IgD-negative memory B cell (primary cell): Measurements from ENCODE around the gene CCDC7. TPM values are rescaled to one million over a fixed set of nuclear protein-coding genes. Genes with fewer than 3 reads are reported as not detected.
A peak's percentile ranks its signal among the peaks of the same experiment; 100 is the strongest.
"Not testable (repeated sequence)": the region's sequence is repeated elsewhere in the genome, so short reads cannot be mapped to it uniquely, and the experiment has no call there.

Experiments used
- H3K27ac Mint-ChIP-seq, 3 donors: one replicate each; pipeline ENCODE4 v1.8.0; 2020 to 2022; ENCODE audit warnings: mild to moderate bottlenecking in 3 of 3, mixed read lengths in 3 of 3, moderate library complexity in 1 of 3
- H3K27me3 Mint-ChIP-seq: one replicate; pipeline ENCODE4 v1.8.0; 2021; ENCODE audit warnings: mixed read lengths
- H3K36me3 Mint-ChIP-seq: one replicate; pipeline ENCODE4 v1.8.0; 2020; ENCODE audit warnings: mild to moderate bottlenecking, mixed read lengths
- H3K4me1 Mint-ChIP-seq, 3 donors: one replicate each; pipeline ENCODE4 v1.8.0; 2020 to 2022; ENCODE audit warnings: mixed read lengths in 3 of 3, mild to moderate bottlenecking in 1 of 3
- H3K4me3 Mint-ChIP-seq, 4 donors: one replicate each; pipeline ENCODE4 v1.8.0; 2020 to 2022; ENCODE audit warnings: mild to moderate bottlenecking in 4 of 4, mixed read lengths in 4 of 4, moderate library complexity in 3 of 4
- H3K9me3 Mint-ChIP-seq, 3 donors: one replicate each; pipeline ENCODE4 v1.8.0; 2020 to 2021; ENCODE audit warnings: mixed read lengths in 3 of 3, mild to moderate bottlenecking in 1 of 3
- polyA plus RNA-seq: library from polyadenylated mRNA; unstranded; fragments of 300-500 nt; fragmentation: Illumina TruSeq; gene quantifications from one replicate; pipeline ENCODE4 v1.2.3, GENCODE V29; 2021

The CCDC7 gene
- polyA plus RNA-seq, 1 donor from 2014 or later, result 3.9 TPM

DNA sequence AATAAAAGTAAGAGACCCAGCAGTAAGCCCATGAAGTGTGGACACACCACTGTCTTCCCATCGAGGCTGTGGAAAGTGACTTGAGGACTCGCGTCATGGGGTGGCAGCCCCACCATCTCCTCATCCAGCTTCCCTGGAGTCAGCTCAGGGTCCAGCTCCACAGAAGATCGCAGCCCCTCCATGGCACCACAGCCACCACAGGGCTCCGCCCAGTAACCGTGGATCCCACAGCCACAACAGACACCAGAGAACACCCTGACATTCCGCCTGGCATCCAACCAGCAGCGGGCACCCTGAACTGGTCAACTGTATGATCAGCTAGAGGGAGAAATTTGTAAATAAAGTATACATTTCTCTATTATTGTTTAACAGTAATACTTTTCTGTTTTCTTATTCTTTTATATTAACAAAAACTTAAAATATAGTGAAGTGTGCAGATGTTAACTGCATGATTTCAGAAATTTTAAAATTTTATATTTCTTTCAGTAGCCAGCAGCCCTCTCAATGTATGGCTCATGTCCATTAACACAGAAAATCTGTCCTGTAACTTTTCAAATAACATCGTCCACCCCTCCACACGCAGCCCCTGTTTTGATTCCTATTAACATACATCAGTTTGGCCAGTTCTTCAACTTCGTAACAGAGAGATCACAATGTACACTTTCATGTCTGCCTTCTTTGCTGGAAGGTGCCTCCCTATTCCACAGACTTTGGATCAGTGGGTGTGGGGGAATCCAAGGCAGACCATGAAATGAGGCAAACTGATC is 442.4 kb downstream of the CCDC7 start:
- no peak overlapping the region for H3K4me3 Mint-ChIP-seq

DNA sequence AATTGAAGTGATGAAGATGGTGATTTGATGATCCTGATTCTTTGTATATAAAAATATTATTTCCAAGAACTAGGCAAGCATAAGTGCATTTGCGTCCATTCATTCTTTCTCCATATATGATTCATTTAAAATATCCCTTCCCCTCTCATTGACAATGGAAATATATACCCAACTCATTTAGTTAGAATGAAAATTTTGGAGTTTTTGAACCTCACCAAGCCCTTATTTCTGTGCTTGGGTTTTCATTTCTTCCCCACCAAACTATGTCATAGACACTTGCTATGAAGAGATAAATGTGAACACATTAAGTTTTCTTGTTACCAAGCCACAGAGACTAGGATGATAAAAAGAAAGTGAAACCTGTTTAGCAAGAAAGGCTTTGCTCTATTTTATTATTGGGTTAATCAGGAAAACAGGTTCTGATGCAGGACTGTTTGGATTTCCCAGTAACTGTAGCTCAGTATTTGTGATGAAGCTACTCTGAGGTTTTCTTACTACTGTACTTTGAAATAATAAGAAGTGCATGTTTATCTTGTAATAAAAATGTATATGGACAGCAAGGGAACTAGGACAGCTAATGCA is 443.8 kb downstream of the CCDC7 start:
- Mint-ChIP-seq H3K27ac (no peak overlapping the region), H3K27me3 (no peaks in the 10 kb centered on the region), H3K4me3 (no peak overlapping the region), H3K4me1 (peaks cover 0 to 12% (median 3%) of the 10 kb centered on the region in 3 donors), H3K9me3 (no peaks in the 10 kb centered on the region), H3K36me3 (no peaks in the 10 kb centered on the region)

More for the DNA sequence above, 442.4 kb downstream of the CCDC7 start:
- Mint-ChIP-seq H3K27me3 (no peaks in the 10 kb centered on the region), H3K4me1 (peaks cover 0 to 12% (median 2%) of the 10 kb centered on the region in 3 donors), H3K27ac (no peak overlapping the region), H3K36me3 (no peaks in the 10 kb centered on the region), H3K9me3 (no peaks in the 10 kb centered on the region)

DNA sequence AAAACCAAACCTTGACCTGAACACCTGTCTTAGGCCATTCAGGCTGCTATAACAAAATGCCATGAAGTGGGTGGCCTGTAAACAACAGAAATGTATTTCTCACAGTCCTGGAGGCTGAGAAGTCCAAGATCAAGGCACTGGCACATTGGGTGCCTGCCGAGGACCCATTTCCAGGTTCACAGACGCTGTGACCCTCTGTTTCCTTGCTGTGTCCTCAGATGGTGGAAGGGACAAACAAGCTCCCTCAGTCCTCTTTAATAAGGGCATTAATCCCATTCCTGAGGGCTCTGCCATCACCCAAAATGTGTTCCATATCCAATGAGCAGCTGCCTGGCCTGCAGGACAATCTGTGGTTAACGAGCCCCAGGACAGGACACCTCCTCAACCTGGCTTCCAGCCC is 444.5 kb downstream of the CCDC7 start:
- no peaks in the 10 kb centered on the region for H3K27me3 Mint-ChIP-seq
- no peak overlapping the region for H3K4me3 Mint-ChIP-seq
- H3K4me1 Mint-ChIP-seq, result peaks cover 0 to 12% (median 3%) of the 10 kb centered on the region in 3 donors
- H3K36me3 Mint-ChIP-seq, result peaks cover 2% of the 10 kb centered on the region
- H3K9me3 Mint-ChIP-seq, result no peaks in the 10 kb centered on the region
- peak overlapping the region in 1 of 3 donors; percentile 48 for H3K27ac Mint-ChIP-seq

DNA sequence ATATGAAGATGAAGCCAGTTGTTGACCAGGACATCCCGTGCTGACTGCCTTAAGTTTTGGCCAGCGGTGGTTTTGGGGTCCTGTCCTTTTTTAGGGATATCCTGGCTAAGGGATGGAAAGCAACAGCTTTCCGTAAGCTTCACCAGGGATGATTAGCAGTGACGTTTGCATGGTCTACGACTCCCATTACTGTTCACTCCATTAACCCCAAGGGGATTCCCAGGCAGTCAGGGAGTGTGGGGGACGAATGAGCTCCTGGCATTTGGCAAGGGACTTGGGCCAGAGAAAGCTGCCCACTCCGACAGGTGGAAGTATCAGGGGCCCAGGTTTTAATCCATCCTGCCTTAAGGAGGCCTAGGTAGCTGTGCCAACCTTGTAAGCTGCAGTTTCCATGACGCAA is 445.3 kb downstream of the CCDC7 start:
- Mint-ChIP-seq H3K4me1 (peaks cover 0 to 12% (median 3%) of the 10 kb centered on the region in 3 donors), H3K9me3 (no peaks in the 10 kb centered on the region), H3K4me3 (no peak overlapping the region), H3K27ac (no peak overlapping the region), H3K27me3 (no peaks in the 10 kb centered on the region), H3K36me3 (peaks cover 2% of the 10 kb centered on the region)

DNA sequence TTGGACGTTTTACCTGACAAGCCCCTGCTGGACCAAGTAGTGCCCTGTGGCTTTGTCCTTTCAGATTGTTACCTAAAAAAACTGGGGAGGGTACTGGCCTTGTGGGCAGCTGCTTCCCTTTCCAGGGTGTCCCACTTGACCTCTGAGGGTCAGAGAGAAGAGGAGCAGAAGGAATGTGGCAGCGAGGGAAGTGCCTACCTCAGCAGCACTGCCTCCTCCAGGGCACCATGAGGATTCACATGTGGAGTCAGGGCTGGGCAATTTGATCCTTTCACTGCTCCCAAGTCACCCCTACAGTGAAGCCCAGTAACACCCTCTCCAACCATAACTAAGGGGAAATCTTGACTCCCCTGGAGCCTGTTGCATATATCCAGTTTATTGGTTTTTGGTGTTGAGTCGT is 447.5 kb downstream of the CCDC7 start:
- Mint-ChIP-seq H3K4me1 (peaks cover 2 to 12% (median 5%) of the 10 kb centered on the region in 3 donors), H3K36me3 (peaks cover 6% of the 10 kb centered on the region), H3K27me3 (no peaks in the 10 kb centered on the region)

DNA sequence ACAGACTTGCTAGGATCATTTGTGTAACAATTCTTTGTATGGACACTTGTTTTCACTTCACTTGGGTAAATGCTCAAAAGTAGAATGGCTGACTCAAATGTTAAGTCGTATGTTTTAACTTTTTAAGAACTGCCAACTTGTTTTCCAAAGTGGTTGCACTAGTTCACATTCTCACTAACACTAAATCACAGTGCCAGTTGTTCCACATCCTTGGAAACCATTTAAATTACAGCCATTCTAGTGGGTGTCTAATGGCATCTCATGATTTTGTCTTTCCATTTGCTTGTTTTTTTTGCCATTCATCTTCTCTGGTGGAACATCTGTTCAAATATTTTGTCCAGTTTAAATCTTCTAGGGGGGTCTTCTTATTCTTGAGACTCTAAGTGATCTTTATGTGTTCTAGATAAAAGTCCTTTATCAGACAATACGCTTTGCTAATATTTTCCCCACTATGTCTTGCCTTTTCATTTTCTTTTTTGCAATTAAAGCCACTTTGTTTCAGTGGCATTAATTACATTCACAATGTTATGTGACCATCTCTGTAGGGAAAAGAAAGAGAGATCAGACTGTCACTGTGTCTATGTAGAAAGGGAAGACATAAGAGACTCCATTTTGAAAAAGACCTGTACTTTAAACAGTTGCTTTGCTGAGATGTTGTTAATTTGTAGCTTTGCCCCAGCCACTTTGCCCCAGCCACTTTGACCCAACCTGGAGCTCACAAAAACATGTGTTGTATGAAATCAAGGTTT is 448.1 kb downstream of the CCDC7 start:
- no peaks in the 10 kb centered on the region for H3K9me3 Mint-ChIP-seq
- no peaks in the 10 kb centered on the region for H3K27me3 Mint-ChIP-seq
- peak overlapping the region in 1 of 4 donors; percentile 7 for H3K4me3 Mint-ChIP-seq
- H3K4me1 Mint-ChIP-seq, result peaks cover 2 to 12% (median 5%) of the 10 kb centered on the region in 3 donors
- peaks cover 6% of the 10 kb centered on the region for H3K36me3 Mint-ChIP-seq
- no peak overlapping the region for H3K27ac Mint-ChIP-seq

More for the DNA sequence above, 447.5 kb downstream of the CCDC7 start:
- Mint-ChIP-seq H3K4me3 (no peak overlapping the region), H3K9me3 (no peaks in the 10 kb centered on the region), H3K27ac (no peak overlapping the region)

DNA sequence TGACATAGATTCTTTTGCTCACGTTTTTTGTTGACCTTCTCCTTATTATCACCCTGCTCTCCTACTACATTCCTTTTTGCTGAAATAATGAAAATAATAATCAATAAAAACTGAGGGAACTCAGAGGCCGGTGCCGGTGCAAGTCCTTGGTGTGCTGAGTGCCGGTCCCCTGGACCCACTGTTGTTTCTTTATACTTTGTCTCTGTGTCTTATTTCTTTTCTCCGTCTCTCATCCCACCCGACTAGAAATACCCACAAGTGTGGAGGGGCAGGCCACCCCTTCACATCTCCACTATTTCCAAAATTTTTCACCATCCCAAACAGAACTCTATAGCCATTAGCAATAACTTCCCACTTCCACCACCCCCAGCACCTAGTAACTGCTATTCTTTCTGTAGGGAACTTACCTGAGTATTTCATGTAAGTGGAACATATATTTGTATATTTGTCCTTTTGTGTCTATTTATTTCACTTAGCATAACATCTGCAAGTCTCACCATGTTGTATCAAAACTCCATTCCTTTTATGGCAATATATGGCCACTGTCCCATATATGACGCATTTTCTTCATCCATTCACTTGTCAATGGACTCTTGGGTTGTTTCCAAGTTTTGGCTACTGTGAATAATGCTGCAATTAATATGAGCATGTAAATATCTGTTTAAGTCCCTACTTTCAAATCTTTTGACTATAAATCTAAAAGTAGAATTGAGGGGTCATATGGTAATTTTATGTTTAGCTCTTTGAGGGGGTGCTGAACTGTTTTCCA is 449.4 kb downstream of the CCDC7 start:
- not testable (repeated sequence) for H3K27me3 Mint-ChIP-seq, H3K36me3 Mint-ChIP-seq, H3K9me3 Mint-ChIP-seq, H3K4me1 Mint-ChIP-seq, H3K4me3 Mint-ChIP-seq
- H3K27ac Mint-ChIP-seq, result peak overlapping the region in 1 of 3 donors; percentile 24

DNA sequence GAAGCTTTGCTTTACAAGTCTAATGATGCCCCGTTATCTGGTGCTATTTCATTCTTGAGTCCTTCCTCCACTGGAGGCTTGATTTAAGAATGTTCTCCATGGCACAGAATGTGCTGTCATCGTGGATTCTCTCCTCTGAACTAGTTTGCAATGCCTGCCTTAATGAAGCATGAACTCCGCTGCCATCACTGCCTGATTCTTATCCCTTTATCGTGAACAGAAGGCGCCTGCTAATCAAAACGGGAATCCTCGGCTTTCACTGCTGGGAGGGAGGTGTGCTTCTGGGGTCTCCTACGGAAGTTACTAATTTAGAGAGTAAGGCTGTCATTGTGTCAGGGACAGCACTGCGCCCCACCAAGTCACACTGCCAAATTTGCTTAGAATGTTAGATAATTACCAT is 455.9 kb downstream of the CCDC7 start:
- Mint-ChIP-seq H3K36me3 (peaks cover 4% of the 10 kb centered on the region), H3K4me1 (peaks cover 0 to 3% (median 0%) of the 10 kb centered on the region in 3 donors), H3K27ac (no peak overlapping the region), H3K9me3 (no peaks in the 10 kb centered on the region), H3K4me3 (no peak overlapping the region), H3K27me3 (no peaks in the 10 kb centered on the region)

DNA sequence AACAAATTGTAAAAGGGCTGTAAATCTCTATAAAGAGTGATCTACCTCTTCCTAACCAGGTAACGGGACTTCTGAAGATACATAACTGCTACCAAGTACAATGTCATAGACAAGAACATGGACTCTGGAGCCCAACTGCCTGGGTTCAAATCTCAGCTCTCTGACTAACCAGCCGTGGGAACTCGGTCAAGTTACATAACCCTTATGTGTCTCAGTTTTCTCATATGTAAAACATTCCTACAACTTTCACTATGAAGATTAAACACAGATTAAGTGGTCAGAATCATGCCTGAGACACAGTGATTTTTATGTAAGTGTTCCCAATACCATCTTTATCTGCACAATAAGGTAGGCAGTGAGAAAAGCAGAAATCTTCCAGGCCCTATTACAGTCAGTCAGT is 459.5 kb downstream of the CCDC7 start:
- peaks cover 8% of the 10 kb centered on the region for H3K36me3 Mint-ChIP-seq

DNA sequence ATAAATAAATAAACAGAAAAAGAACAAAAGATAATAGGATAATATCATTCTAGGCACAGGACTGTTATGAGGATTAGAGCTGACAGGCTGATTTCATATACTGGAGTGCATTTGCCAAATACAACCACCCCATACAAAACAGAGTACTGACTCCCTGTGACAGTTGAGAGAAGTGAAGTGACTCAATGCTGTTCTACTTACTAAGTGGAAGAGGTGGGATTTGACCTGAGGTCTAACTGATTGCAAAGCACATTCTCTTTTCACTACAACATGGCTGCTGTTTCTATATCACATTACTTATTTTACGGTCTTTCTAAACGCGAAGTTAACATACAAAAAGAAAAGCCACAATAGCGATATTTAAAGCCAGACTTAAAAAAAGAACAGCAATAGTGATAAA is 460.7 kb downstream of the CCDC7 start:
- Mint-ChIP-seq H3K36me3 (peaks cover 8% of the 10 kb centered on the region), H3K9me3 (no peaks in the 10 kb centered on the region), H3K27me3 (no peaks in the 10 kb centered on the region), H3K4me3 (no peak overlapping the region), H3K4me1 (peaks cover 0 to 2% (median 0%) of the 10 kb centered on the region in 3 donors), H3K27ac (no peak overlapping the region)

More for the DNA sequence above, 459.5 kb downstream of the CCDC7 start:
- Mint-ChIP-seq H3K4me1 (peaks cover 0 to 2% (median 0%) of the 10 kb centered on the region in 3 donors), H3K27me3 (no peaks in the 10 kb centered on the region), H3K9me3 (no peaks in the 10 kb centered on the region), H3K27ac (peak overlapping the region in 1 of 3 donors; percentile 11), H3K4me3 (no peak overlapping the region)

DNA sequence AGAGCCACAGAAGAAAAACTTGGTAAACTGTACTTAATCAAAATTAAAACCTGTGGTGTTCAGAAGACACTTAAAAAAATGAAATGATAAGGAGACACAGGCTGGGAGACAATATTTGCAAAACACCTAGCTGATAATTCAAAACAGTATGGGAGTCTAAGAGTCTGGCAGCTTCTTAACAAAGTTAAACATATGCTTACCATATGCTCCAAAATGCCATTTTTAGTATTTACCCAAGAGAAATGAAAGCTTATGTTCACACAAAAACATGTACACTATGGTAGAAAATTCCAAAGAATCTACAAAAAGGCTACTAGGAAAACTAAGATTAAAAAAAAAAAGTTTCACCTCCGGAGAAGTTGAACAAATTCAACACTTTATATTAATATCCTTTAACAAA is 463.5 kb downstream of the CCDC7 start:
- H3K27me3 Mint-ChIP-seq, result no peaks in the 10 kb centered on the region
- H3K4me1 Mint-ChIP-seq, result peaks cover 0 to 4% (median 1%) of the 10 kb centered on the region in 3 donors
- peaks cover 11% of the 10 kb centered on the region for H3K36me3 Mint-ChIP-seq
- H3K4me3 Mint-ChIP-seq, result no peak overlapping the region
- H3K9me3 Mint-ChIP-seq, result no peaks in the 10 kb centered on the region
- H3K27ac Mint-ChIP-seq, result no peak overlapping the region

DNA sequence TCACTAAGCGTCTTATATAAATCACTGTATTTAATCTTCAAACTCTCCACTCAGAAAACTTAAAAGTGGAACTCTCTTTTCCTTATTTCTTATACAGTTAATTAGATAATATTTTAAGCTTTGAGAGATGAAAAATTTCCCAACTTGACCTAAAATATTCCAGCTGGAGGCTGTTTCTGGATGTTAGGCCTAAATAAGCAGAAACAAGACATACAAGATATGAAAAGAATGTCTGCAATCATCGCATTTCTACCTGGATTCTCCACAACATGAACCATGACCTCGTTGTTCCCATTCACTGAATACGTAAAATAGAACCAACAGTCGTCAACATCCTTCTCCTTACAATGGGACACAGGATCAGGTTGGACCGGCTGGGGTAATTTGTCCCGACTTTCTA is 464.0 kb downstream of the CCDC7 start:
- H3K4me3 Mint-ChIP-seq, H3K27ac Mint-ChIP-seq, H3K27me3 Mint-ChIP-seq, H3K9me3 Mint-ChIP-seq, H3K4me1 Mint-ChIP-seq: not testable (repeated sequence)
- peaks cover 11% of the 10 kb centered on the region for H3K36me3 Mint-ChIP-seq

DNA sequence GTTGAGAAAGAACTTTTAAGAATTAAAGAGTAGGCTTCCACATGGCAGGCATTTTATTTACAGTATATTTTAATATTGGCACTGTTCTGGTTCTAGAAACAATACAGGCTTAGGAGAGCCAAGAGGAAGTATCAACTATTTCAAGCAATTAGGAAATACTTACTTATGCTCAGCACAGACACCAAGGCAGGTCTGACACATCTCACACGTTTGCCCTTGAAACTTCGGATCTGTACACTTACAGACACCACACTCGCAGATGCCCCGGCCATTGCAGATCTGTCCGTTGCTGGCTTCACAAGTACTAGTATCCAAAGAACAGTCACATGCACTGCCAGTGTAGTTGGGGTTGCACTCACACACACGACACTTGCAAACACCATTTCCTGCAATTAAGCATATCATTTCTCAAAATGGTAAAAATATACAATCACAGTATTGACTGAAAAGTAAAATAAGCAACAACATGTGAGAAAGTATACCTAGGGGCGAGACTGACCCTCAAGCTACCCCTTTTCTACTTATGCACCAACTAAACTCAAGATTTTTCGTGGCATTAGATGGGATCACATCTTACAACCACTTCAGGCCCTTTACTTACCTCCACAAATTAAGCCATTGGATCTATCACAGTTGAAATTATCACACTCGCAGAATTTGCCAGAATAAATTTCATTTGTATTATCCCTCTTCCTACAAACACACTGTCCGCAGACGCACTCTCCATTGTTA is 465.5 kb downstream of the CCDC7 start:
- Mint-ChIP-seq H3K4me3 (no peak overlapping the region), H3K27me3 (no peaks in the 10 kb centered on the region), H3K27ac (no peak overlapping the region), H3K4me1 (peaks cover 1 to 9% (median 6%) of the 10 kb centered on the region in 3 donors), H3K36me3 (peaks cover 13% of the 10 kb centered on the region), H3K9me3 (no peaks in the 10 kb centered on the region)

DNA sequence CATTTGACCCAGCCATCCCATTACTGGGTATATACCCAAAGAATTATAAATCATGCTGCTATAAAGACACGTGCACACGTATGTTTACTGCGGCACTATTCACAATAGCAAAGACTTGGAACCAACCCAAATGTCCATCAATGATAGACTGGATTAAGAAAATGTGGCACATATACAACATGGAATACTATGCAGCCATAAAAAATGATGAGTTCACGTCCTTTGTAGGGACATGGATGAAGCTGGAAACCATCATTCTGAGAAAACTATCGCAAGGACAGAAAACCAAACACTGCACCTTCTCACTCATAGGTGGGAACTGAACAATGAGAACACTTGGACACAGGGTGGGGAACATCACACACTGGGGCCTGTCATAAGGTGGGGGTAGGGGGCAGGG is 471.9 kb downstream of the CCDC7 start:
- not testable (repeated sequence) for H3K27me3 Mint-ChIP-seq, H3K27ac Mint-ChIP-seq, H3K4me3 Mint-ChIP-seq, H3K9me3 Mint-ChIP-seq
- Mint-ChIP-seq H3K36me3 (peaks cover 19% of the 10 kb centered on the region), H3K4me1 (peaks cover 1 to 13% (median 9%) of the 10 kb centered on the region in 3 donors)
